ENCODE data around the gene FHOD3.

DNA sequence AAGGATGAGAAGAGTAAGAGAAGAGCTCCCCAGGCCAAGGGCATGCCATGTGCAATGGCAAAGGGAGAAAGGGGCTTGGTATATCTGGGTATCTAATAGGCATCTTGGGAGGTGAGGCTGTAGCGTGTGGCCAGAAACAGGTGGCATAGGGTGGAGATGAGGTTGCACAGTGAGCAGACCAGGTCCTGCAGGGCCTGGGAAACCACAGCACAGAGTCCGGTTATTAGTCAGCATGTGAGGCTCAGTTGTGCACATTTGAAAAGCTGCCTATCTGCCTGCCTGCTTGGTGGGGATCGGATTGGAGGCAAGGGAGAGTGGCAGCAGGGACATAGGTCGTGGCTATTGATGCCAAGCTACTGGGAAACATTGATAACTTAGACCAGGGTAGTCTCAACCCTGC is 340.7 kb downstream of the FHOD3 start:
- TF ChIP-seq, protein P1, sequence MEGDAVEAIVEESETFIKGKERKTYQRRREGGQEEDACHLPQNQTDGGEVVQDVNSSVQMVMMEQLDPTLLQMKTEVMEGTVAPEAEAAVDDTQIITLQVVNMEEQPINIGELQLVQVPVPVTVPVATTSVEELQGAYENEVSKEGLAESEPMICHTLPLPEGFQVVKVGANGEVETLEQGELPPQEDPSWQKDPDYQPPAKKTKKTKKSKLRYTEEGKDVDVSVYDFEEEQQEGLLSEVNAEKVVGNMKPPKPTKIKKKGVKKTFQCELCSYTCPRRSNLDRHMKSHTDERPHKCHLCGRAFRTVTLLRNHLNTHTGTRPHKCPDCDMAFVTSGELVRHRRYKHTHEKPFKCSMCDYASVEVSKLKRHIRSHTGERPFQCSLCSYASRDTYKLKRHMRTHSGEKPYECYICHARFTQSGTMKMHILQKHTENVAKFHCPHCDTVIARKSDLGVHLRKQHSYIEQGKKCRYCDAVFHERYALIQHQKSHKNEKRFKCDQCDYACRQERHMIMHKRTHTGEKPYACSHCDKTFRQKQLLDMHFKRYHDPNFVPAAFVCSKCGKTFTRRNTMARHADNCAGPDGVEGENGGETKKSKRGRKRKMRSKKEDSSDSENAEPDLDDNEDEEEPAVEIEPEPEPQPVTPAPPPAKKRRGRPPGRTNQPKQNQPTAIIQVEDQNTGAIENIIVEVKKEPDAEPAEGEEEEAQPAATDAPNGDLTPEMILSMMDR (IDR thresholded peaks at IDR 0.05) = no peak
- TF ChIP-seq POLR2A (IDR thresholded peaks at IDR 0.05; ENCODE audit: low read depth) = no peak
- no peak for TF ChIP-seq EP300 (IDR thresholded peaks at IDR 0.05)
- no peak for TF ChIP-seq POLR2AphosphoS5 (IDR thresholded peaks at IDR 0.05)

Measured in esophagus muscularis mucosa (tissue), 4 donors.